Neural cell (in vitro differentiated cells): ENCODE measurements around the gene RTN4R.

Experiments
- CTCF ChIP-seq: fragments of 450-650 bp; IDR thresholded peaks from 2 replicates; pipeline ENCODE4 v1.5.1; 2014; ENCODE audit warnings: antibody characterized with exemption, mild to moderate bottlenecking, moderate library complexity; ENCODE audit not compliant: poor library complexity, severe bottlenecking
- EP300 ChIP-seq: fragments of 450-650 bp; conservative IDR thresholded peaks from 2 replicates; pipeline ENCODE4 v1.6.1; 2014; ENCODE audit warnings: antibody characterized with exemption, mild to moderate bottlenecking, moderate library complexity; ENCODE audit not compliant: poor library complexity, severe bottlenecking
- EZH2 ChIP-seq: fragments of 200-600, 300-800 bp; shearing (Covaris generic), sonication (generic); IDR thresholded peaks from 2 replicates; pipeline ENCODE4 v1.6.1; 2014; ENCODE audit warnings: antibody characterized with exemption, low read length, borderline replicate concordance, mild to moderate bottlenecking; ENCODE audit not compliant: insufficient read depth, poor library complexity, severe bottlenecking
- POLR2AphosphoS5 ChIP-seq: IDR thresholded peaks from 2 replicates; pipeline ENCODE4 v1.6.1; 2012
- RAD21 ChIP-seq: fragments of 450-650 bp; conservative IDR thresholded peaks from 2 replicates; pipeline ENCODE4 v1.6.1; 2014; ENCODE audit warnings: antibody characterized with exemption, mild to moderate bottlenecking, moderate library complexity
- REST ChIP-seq: IDR thresholded peaks from 2 replicates; pipeline ENCODE4 v1.6.1; 2012; ENCODE audit warnings: borderline replicate concordance
- TAF1 ChIP-seq: IDR thresholded peaks from 2 replicates; pipeline ENCODE4 v1.6.1; 2012; ENCODE audit warnings: low read depth

GRCh38 chr22:20199413-20199842, 68.7 kb downstream of the RTN4R start:
- no peak for TF ChIP-seq CTCF
- no peak for TF ChIP-seq TAF1
- no peak for TF ChIP-seq EZH2
- TF ChIP-seq RAD21, result no peak
- TF ChIP-seq POLR2AphosphoS5, result no peak
- TF ChIP-seq EP300, result no peak
- no peak for TF ChIP-seq REST
